Hepatocyte (in vitro differentiated cells): Measurements from ENCODE around the gene GPC3.
"Not testable (repeated sequence)": the region's sequence is repeated elsewhere in the genome, so short reads cannot be mapped to it uniquely, and the experiment has no call there.

Experiments
- CTCF ChIP-seq: fragments of 200-600 bp; sonication (generic); IDR thresholded peaks from 2 replicates; pipeline ENCODE4 v1.5.1; 2016; ENCODE audit warnings: antibody characterized with exemption, mild to moderate bottlenecking; ENCODE audit not compliant: poor library complexity
- EZH2 ChIP-seq: fragments of 200-600 bp; sonication (generic); IDR thresholded peaks from 2 replicates; pipeline ENCODE4 v1.6.1; 2016; ENCODE audit warnings: antibody characterized with exemption, mild to moderate bottlenecking, borderline replicate concordance

- TF ChIP-seq CTCF, EZH2: not testable (repeated sequence)
These were observed 5.7 kb upstream of the GPC3 start for GRCh38 chrX:133991057-133991456.
